GM12878 (cell line): Measurements from ENCODE around the gene SMURF1.

Source experiments
- CREB1 ChIP-seq: IDR thresholded peaks from 2 replicates; pipeline ENCODE4 v1.6.1; 2012; ENCODE audit warnings: low read depth, mild to moderate bottlenecking, inconsistent platforms
- EZH2 ChIP-seq: IDR thresholded peaks from 2 replicates; pipeline ENCODE4 v1.6.1; 2012; ENCODE audit warnings: low read depth, mild to moderate bottlenecking, control low read depth, inconsistent platforms, low read length, borderline replicate concordance; ENCODE audit not compliant: control insufficient read depth
- PAX5 ChIP-seq: IDR thresholded peaks from 2 replicates; pipeline ENCODE4 v1.6.1; 2011; ENCODE audit warnings: low read depth, low read length, borderline replicate concordance
- REST ChIP-seq: IDR thresholded peaks from 2 replicates; pipeline ENCODE4 v1.6.1; 2012; ENCODE audit warnings: mild to moderate bottlenecking, low read depth, low read length

GRCh38 chr7:99019523-99020412 lies 124.1 kb downstream of the SMURF1 start:
- TF ChIP-seq CREB1 (no peak), EZH2 (no peak), PAX5 (no peak), REST (no peak)
